ENCODE data around the gene DECR2. TPM values are rescaled to one million over a fixed set of nuclear protein-coding genes. Genes with fewer than 3 reads are reported as not detected.

The DECR2 gene
- total and polyA plus RNA-seq, 2 of the 4 experiments (the other 2 are of a cell fraction) = 3.9 to 26.7 TPM

DNA sequence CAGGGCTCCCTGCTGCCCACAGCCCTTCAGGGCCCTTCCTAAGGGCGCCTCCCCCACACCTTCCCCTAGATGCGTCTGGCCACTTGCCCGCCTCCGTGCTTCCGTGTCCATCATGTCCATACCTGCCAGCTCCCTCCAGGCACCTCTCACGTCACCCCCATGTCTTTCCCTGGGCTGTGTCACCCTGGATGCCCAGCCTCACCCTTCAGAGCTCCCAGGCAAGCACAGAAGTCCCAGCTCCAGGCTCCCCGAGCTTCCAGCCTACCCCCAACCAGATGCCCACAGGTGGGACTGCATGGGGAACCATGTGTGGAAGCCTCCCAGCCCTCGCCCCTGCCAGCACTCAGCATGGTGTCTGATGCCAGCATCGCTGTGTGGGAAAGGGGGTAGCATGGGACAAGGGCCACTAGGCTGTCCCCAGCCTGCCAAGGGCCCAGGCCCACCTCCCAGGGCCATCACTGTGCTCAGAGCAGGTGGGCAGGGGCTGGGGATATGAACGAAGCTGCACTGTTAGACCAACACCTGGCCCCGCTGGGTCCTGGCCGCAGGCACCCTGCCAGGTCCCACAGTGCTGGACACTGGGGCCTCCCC is 47.3 kb upstream of the DECR2 start:
- Histone ChIP-seq H2BK20ac (ENCODE audit: low read depth, low read length) (no peak overlapping the region), H3K23ac (ENCODE audit: low read depth, low read length) (no peak overlapping the region), H2AFZ (replicated peaks; ENCODE audit: low read length, poor library complexity) (no peak overlapping the region), H3K9ac (ENCODE audit: low read depth, low read length) (no peak overlapping the region), H3K4ac (ENCODE audit: low read depth, low read length) (no peak overlapping the region), H2AK9ac (replicated peaks; ENCODE audit: low read depth, low read length, poor library complexity) (peak overlapping the region; percentile 48), H3K18ac (ENCODE audit: low read depth, low read length) (no peak overlapping the region), H2BK5ac (ENCODE audit: low read depth, low read length, poor library complexity, severe bottlenecking) (no peak overlapping the region), H3K9me3 (ENCODE audit: control insufficient read depth, insufficient read depth, low read length) (no peaks in the 10 kb centered on the region), H2BK120ac (ENCODE audit: low read depth, low read length) (no peak overlapping the region), H3K79me1 (ENCODE audit: low read depth in 1 of 2, low read length in 2 of 2) (peaks cover 21 to 25% of the 10 kb centered on the region in 2 experiments), H3K9me1 (ENCODE audit: insufficient read depth, low read length) (peaks cover 4% of the 10 kb centered on the region), H3K56ac (ENCODE audit: extremely low read depth, insufficient read depth, low read length) (no peak overlapping the region), H3K4me3 (ENCODE audit: insufficient read depth, low read depth, low read length) (no peak overlapping the region), H3K4me1 (ENCODE audit: control insufficient read depth, insufficient read depth, low read length) (peaks cover 3% of the 10 kb centered on the region; the same call in 1 of the 2 replicates), H3K36me3 (ENCODE audit: control insufficient read depth, insufficient read depth, low read length) (peaks cover 3% of the 10 kb centered on the region; the same call in 1 of the 2 replicates), H2BK15ac (ENCODE audit: low read depth, low read length) (no peak overlapping the region), H3K4me2 (ENCODE audit: low read depth, low read length) (no peak overlapping the region), H2AK5ac (ENCODE audit: low read depth, low read length) (no peak overlapping the region), H3K27ac (ENCODE audit: insufficient read depth, low read length) (no peak overlapping the region), H3K14ac (replicated peaks; ENCODE audit: low read depth, low read length) (no peak overlapping the region), H3K27me3 (ENCODE audit: control insufficient read depth, insufficient read depth, low read length) (no peaks in the 10 kb centered on the region), H4K20me1 (ENCODE audit: insufficient read depth, low read length) (peaks cover 10% of the 10 kb centered on the region; the same call in 1 of the 2 replicates), H4K91ac (ENCODE audit: insufficient read depth, low read depth, low read length) (no peak overlapping the region), H4K8ac (ENCODE audit: low read depth in 2 of 2, low read length in 2 of 2) (no peak overlapping the region), H4K5ac (ENCODE audit: low read depth, low read length) (no peak overlapping the region)
- ATAC-seq (ENCODE audit: low read depth) (no peak), DNase-seq (no peak)
- 100% methylated on average over 2 of the region's 12 CpGs; no CpG with 5 or more reads in 1 of the 2 experiments for WGBS, 2 experiments (ENCODE audit: extremely low coverage in 2 of 2, insufficient read length in 1 of 2)
- ChIA-PET POLR2A (ENCODE audit: unreplicated experiment) (no interaction called here), CTCF (no interaction called here)
- in situ Hi-C loops (cut with MboI; ENCODE audit: low sequenced_read_pairs) = no loop called here
- no TSS peak for BruUV-seq (replicated peaks)
- dilution Hi-C loops (cut with HindIII; ENCODE audit: low sequenced_read_pairs, unreplicated experiment) = no loop called here
- intact Hi-C loops (cut with micrococcal nuclease) = no loop called here
- TF ChIP-seq RAD21 (IDR thresholded peaks at IDR 0.05; ENCODE audit: low read length) = no peak
- no peak for TF ChIP-seq RFX5 (IDR thresholded peaks at IDR 0.05; ENCODE audit: low read depth, low read length)
- no peak for TF ChIP-seq MAZ (IDR thresholded peaks at IDR 0.05; ENCODE audit: borderline replicate concordance, low read depth, low read length)
- no peak for TF ChIP-seq MAFK (IDR thresholded peaks at IDR 0.05; ENCODE audit: low read depth, low read length)
- TF ChIP-seq, protein P1, sequence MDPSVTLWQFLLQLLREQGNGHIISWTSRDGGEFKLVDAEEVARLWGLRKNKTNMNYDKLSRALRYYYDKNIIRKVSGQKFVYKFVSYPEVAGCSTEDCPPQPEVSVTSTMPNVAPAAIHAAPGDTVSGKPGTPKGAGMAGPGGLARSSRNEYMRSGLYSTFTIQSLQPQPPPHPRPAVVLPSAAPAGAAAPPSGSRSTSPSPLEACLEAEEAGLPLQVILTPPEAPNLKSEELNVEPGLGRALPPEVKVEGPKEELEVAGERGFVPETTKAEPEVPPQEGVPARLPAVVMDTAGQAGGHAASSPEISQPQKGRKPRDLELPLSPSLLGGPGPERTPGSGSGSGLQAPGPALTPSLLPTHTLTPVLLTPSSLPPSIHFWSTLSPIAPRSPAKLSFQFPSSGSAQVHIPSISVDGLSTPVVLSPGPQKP (IDR thresholded peaks at IDR 0.05; ENCODE audit: borderline replicate concordance, low read depth, low read length) = no peak
- TF ChIP-seq CEBPB (IDR thresholded peaks at IDR 0.05; ENCODE audit: low read depth, low read length) = no peak
- TF ChIP-seq SMC3 (IDR thresholded peaks at IDR 0.05; ENCODE audit: low read depth, low read length) = no peak
- no peak for TF ChIP-seq POLR2A (IDR thresholded peaks at IDR 0.05; ENCODE audit: low read depth, low read length)
- no peak for TF ChIP-seq NFE2L2 (IDR thresholded peaks at IDR 0.05; ENCODE audit: low read depth, low read length)

Measured in IMR-90 (cell line).